GM19240 (cell line): Measurements from ENCODE around the gene SHC3.

Source experiments
- DNase-seq: peaks from one replicate; pipeline ENCODE4 v3.0.0; 2011; ENCODE audit warnings: low spot score; ENCODE audit not compliant: insufficient read length

The SHC3 gene

GRCh38 chr9:88987661-88988060 is 191.0 kb downstream of the SHC3 start:
- DNase-seq = no peak

- no peak for DNase-seq
Observed at GRCh38 chr9:88986776-88987175, 191.8 kb downstream of the SHC3 start.

GRCh38 chr9:88985616-88986015 is 193.0 kb downstream of the SHC3 start:
- no peak for DNase-seq

GRCh38 chr9:88984543-88984883 is 194.1 kb downstream of the SHC3 start:
- no peak for DNase-seq

GRCh38 chr9:88983865-88984542 is 194.6 kb downstream of the SHC3 start:
- no peak for DNase-seq

- DNase-seq = no peak
Observed at GRCh38 chr9:88980740-88981203, 197.8 kb downstream of the SHC3 start.

- DNase-seq = no peak
Observed at GRCh38 chr9:88979791-88980190, 198.8 kb downstream of the SHC3 start.

- DNase-seq = no peak
Observed at GRCh38 chr9:88979021-88979420, 199.6 kb downstream of the SHC3 start.

- DNase-seq = no peak
Observed at GRCh38 chr9:88978034-88978433, 200.6 kb downstream of the SHC3 start.

- no peak for DNase-seq
Observed at GRCh38 chr9:88976890-88977257, 201.7 kb downstream of the SHC3 start.

- no peak for DNase-seq
Observed at GRCh38 chr9:88975966-88976889, 202.4 kb downstream of the SHC3 start.

GRCh38 chr9:88974641-88975040 is 204.0 kb downstream of the SHC3 start:
- no peak for DNase-seq

GRCh38 chr9:88973281-88974045 is 205.2 kb downstream of the SHC3 start:
- no peak for DNase-seq

- DNase-seq = no peak
Observed at GRCh38 chr9:88972401-88972800, 206.2 kb downstream of the SHC3 start.

GRCh38 chr9:88971131-88971960 is 207.3 kb downstream of the SHC3 start:
- no peak for DNase-seq

GRCh38 chr9:88969646-88970373 is 208.8 kb downstream of the SHC3 start:
- no peak for DNase-seq

- no peak for DNase-seq
Observed at GRCh38 chr9:88968799-88969198, 209.8 kb downstream of the SHC3 start.

GRCh38 chr9:88966894-88967676 is 211.5 kb downstream of the SHC3 start:
- DNase-seq = no peak

- no peak for DNase-seq
Observed at GRCh38 chr9:88965473-88965872, 213.1 kb downstream of the SHC3 start.

GRCh38 chr9:88960632-88961031 is 218.0 kb downstream of the SHC3 start:
- no peak for DNase-seq
